Right lobe of liver (tissue), 4 donors: ENCODE data around the gene ANKK1.

ENCODE experiments used
- POLR2A ChIP-seq: fragments of 450-650 bp; IDR thresholded peaks from one replicate; pipeline ENCODE4 v1.6.1; 2017; ENCODE audit warnings: antibody characterized with exemption, mild to moderate bottlenecking
- TF ChIP-seq, protein P1 (sequence below), 4 donors: fragments of 200-600 bp in 3 of 4; fragments of 450-650 bp in 1 of 4; IDR thresholded peaks; one replicate each; pipeline versions ENCODE4 v1.5.1 to v1.8.0; 2016 to 2022; ENCODE audit warnings: antibody characterized with exemption in 4 of 4, mild to moderate bottlenecking in 2 of 4
- donor health status: DM: no; HTN: no; CAD: no.
- donor health status: DM: no; HTN: no; CAD: no.
- donor health status: DM: no; HTN: yes; CAD: no.

DNA sequence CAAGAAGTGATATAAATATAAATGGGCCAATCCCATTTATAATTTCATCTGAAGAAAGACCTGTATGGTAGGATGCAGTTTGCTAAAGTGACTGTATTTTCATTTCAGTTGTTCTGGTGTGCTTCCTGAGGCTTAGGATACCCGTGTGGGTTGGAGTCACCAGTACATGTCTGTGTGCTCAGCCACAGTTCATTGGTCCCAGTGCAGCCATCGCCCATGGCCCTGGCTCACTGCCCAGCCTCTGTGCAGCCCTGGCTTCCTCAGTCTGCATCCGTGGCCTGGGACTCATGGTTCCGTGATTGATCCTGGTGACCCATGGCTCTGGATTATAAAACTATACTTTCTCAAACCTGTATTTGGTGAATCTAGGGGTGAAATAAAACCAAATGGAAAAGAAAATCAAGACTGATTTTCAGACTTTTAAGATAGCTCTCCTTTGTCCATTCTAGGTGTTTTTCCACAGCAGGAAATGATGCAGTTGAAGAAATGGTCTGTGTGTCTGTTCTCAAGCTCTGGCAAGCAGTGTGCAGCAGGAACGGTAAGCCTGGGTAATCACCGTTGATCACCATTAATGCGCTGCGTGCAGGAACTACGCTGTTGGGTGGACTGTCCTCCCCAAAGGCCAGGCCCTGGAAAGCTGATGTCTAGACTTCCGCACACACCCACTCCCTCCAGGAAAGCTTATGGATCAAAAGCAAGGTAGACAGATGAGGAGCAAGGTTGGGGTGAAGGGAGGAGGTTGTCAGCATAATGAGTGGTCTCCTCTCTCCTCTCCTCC lies 46.0 kb upstream of the ANKK1 start:
- TF ChIP-seq, protein P1, sequence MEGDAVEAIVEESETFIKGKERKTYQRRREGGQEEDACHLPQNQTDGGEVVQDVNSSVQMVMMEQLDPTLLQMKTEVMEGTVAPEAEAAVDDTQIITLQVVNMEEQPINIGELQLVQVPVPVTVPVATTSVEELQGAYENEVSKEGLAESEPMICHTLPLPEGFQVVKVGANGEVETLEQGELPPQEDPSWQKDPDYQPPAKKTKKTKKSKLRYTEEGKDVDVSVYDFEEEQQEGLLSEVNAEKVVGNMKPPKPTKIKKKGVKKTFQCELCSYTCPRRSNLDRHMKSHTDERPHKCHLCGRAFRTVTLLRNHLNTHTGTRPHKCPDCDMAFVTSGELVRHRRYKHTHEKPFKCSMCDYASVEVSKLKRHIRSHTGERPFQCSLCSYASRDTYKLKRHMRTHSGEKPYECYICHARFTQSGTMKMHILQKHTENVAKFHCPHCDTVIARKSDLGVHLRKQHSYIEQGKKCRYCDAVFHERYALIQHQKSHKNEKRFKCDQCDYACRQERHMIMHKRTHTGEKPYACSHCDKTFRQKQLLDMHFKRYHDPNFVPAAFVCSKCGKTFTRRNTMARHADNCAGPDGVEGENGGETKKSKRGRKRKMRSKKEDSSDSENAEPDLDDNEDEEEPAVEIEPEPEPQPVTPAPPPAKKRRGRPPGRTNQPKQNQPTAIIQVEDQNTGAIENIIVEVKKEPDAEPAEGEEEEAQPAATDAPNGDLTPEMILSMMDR (IDR thresholded peaks at IDR 0.05): no peak
- no peak for TF ChIP-seq POLR2A
